ENCODE measurements around the gene SYT15. TPM values are rescaled to one million over a fixed set of nuclear protein-coding genes. Genes with fewer than 3 reads are reported as not detected.
A peak's percentile ranks its signal among the peaks of the same experiment; 100 is the strongest.

Gene SYT15
- total and polyA plus RNA-seq, 2 of the 13 experiments (the other 11 are each of a cell fraction or from before 2014, with no cell fraction given): 0.24 to 0.38 TPM

DNA sequence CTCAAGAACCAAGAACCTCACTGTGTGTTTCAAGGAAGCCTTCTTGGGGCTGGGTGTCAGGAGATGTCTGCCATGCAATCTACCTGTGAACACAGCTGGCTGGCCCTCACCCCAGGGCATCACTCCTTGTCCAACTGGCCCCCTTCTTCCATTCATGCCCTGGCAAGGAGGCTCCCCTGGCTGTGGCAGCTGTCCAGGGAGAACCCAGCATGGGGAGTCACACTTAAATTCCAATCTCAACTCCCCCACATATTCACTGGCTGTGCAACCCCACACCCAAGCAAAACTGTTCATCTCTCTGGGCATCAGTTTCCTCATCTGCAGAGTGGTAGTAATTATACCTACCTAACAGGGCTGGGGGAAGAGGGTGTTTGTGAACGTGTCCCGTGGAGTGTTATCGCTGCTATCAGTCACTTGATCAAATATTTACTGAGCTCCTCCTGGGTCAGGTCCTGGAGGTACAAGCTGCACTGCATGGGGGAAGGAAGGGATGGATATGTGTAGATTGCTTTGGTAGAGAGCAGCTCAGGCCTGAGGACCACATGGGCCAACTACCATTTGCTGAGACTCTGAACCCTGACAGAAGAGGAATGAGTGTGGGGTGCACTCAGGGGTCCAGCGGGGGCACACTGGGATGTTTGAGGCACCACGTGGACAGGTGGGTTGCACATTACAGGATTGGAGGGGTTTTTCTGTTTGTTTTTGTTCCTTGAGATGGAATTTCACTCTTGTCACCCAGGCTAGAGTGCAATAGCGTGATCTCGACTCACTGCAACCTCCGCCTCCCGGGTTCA lies 20.3 kb upstream of the SYT15 start (continued):
- TF ChIP-seq, protein P1, sequence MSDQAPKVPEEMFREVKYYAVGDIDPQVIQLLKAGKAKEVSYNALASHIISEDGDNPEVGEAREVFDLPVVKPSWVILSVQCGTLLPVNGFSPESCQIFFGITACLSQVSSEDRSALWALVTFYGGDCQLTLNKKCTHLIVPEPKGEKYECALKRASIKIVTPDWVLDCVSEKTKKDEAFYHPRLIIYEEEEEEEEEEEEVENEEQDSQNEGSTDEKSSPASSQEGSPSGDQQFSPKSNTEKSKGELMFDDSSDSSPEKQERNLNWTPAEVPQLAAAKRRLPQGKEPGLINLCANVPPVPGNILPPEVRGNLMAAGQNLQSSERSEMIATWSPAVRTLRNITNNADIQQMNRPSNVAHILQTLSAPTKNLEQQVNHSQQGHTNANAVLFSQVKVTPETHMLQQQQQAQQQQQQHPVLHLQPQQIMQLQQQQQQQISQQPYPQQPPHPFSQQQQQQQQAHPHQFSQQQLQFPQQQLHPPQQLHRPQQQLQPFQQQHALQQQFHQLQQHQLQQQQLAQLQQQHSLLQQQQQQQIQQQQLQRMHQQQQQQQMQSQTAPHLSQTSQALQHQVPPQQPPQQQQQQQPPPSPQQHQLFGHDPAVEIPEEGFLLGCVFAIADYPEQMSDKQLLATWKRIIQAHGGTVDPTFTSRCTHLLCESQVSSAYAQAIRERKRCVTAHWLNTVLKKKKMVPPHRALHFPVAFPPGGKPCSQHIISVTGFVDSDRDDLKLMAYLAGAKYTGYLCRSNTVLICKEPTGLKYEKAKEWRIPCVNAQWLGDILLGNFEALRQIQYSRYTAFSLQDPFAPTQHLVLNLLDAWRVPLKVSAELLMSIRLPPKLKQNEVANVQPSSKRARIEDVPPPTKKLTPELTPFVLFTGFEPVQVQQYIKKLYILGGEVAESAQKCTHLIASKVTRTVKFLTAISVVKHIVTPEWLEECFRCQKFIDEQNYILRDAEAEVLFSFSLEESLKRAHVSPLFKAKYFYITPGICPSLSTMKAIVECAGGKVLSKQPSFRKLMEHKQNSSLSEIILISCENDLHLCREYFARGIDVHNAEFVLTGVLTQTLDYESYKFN (CRISPR knock-in tag; conservative IDR thresholded peaks at IDR 0.05): peak; percentile 22; the same call in 1 of the 2 replicates
- no peak for TF ChIP-seq MXI1 (IDR thresholded peaks at IDR 0.05; ENCODE audit: borderline replicate concordance, low read depth, low read length)
- TF ChIP-seq POLR2A (IDR thresholded peaks at IDR 0.05; ENCODE audit: insufficient read depth in 1 of 2, low read depth in 2 of 2, low read length in 2 of 2): no peak
- TF ChIP-seq DPF2 (CRISPR knock-in tag; IDR thresholded peaks at IDR 0.05; ENCODE audit: borderline replicate concordance, low read depth): no peak
- no peak for TF ChIP-seq KLF15 (CRISPR knock-in tag; IDR thresholded peaks at IDR 0.05; ENCODE audit: borderline replicate concordance)
- no peak for TF ChIP-seq KDM3A (CRISPR knock-in tag; IDR thresholded peaks at IDR 0.05; ENCODE audit: low read depth)
- TF ChIP-seq ZSCAN21 (CRISPR knock-in tag; IDR thresholded peaks at IDR 0.05; ENCODE audit: borderline replicate concordance): no peak
- TF ChIP-seq ARHGAP35 (CRISPR knock-in tag; IDR thresholded peaks at IDR 0.05; ENCODE audit: borderline replicate concordance): no peak
- no peak for TF ChIP-seq ZNF883 (CRISPR knock-in tag; IDR thresholded peaks at IDR 0.05; ENCODE audit: not compliant biosample characterization)
- TF ChIP-seq, protein P2, sequence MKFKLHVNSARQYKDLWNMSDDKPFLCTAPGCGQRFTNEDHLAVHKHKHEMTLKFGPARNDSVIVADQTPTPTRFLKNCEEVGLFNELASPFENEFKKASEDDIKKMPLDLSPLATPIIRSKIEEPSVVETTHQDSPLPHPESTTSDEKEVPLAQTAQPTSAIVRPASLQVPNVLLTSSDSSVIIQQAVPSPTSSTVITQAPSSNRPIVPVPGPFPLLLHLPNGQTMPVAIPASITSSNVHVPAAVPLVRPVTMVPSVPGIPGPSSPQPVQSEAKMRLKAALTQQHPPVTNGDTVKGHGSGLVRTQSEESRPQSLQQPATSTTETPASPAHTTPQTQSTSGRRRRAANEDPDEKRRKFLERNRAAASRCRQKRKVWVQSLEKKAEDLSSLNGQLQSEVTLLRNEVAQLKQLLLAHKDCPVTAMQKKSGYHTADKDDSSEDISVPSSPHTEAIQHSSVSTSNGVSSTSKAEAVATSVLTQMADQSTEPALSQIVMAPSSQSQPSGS (CRISPR knock-in tag; IDR thresholded peaks at IDR 0.05): no peak
- TF ChIP-seq FOXA1 (IDR thresholded peaks at IDR 0.05): no peak
- peak; percentile 63; the same call in 1 of the 2 replicates for TF ChIP-seq FOXA1 (CRISPR knock-in tag; IDR thresholded peaks at IDR 0.05)
- no peak for TF ChIP-seq ISL2 (CRISPR knock-in tag; IDR thresholded peaks at IDR 0.05)
- TF ChIP-seq FOSL2 (CRISPR knock-in tag; IDR thresholded peaks at IDR 0.05): 0 out of 2 replicates have a peak, but pooled peaks have one; percentile 29
- TF ChIP-seq, protein P3, sequence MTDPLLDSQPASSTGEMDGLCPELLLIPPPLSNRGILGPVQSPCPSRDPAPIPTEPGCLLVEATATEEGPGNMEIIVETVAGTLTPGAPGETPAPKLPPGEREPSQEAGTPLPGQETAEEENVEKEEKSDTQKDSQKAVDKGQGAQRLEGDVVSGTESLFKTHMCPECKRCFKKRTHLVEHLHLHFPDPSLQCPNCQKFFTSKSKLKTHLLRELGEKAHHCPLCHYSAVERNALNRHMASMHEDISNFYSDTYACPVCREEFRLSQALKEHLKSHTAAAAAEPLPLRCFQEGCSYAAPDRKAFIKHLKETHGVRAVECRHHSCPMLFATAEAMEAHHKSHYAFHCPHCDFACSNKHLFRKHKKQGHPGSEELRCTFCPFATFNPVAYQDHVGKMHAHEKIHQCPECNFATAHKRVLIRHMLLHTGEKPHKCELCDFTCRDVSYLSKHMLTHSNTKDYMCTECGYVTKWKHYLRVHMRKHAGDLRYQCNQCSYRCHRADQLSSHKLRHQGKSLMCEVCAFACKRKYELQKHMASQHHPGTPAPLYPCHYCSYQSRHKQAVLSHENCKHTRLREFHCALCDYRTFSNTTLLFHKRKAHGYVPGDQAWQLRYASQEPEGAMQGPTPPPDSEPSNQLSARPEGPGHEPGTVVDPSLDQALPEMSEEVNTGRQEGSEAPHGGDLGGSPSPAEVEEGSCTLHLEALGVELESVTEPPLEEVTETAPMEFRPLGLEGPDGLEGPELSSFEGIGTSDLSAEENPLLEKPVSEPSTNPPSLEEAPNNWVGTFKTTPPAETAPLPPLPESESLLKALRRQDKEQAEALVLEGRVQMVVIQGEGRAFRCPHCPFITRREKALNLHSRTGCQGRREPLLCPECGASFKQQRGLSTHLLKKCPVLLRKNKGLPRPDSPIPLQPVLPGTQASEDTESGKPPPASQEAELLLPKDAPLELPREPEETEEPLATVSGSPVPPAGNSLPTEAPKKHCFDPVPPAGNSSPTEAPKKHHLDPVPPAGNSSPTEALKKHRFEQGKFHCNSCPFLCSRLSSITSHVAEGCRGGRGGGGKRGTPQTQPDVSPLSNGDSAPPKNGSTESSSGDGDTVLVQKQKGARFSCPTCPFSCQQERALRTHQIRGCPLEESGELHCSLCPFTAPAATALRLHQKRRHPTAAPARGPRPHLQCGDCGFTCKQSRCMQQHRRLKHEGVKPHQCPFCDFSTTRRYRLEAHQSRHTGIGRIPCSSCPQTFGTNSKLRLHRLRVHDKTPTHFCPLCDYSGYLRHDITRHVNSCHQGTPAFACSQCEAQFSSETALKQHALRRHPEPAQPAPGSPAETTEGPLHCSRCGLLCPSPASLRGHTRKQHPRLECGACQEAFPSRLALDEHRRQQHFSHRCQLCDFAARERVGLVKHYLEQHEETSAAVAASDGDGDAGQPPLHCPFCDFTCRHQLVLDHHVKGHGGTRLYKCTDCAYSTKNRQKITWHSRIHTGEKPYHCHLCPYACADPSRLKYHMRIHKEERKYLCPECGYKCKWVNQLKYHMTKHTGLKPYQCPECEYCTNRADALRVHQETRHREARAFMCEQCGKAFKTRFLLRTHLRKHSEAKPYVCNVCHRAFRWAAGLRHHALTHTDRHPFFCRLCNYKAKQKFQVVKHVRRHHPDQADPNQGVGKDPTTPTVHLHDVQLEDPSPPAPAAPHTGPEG (CRISPR knock-in tag; IDR thresholded peaks at IDR 0.05): no peak
- no peak for TF ChIP-seq ZNF234 (CRISPR knock-in tag; conservative IDR thresholded peaks at IDR 0.05)
- TF ChIP-seq KAT2B (IDR thresholded peaks at IDR 0.05; ENCODE audit: borderline replicate concordance, low read depth, low read length): no peak
- no peak for TF ChIP-seq CBX1 (IDR thresholded peaks at IDR 0.05; ENCODE audit: low read depth)
- no peak for TF ChIP-seq MEIS1 (CRISPR knock-in tag; IDR thresholded peaks at IDR 0.05; ENCODE audit: borderline replicate concordance)
- TF ChIP-seq ZNF629 (CRISPR knock-in tag; conservative IDR thresholded peaks at IDR 0.05): peak; percentile 76
